ENCODE results near the gene SERPINI2.

SERPINI2 gene, protein sequence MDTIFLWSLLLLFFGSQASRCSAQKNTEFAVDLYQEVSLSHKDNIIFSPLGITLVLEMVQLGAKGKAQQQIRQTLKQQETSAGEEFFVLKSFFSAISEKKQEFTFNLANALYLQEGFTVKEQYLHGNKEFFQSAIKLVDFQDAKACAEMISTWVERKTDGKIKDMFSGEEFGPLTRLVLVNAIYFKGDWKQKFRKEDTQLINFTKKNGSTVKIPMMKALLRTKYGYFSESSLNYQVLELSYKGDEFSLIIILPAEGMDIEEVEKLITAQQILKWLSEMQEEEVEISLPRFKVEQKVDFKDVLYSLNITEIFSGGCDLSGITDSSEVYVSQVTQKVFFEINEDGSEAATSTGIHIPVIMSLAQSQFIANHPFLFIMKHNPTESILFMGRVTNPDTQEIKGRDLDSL

DNA sequence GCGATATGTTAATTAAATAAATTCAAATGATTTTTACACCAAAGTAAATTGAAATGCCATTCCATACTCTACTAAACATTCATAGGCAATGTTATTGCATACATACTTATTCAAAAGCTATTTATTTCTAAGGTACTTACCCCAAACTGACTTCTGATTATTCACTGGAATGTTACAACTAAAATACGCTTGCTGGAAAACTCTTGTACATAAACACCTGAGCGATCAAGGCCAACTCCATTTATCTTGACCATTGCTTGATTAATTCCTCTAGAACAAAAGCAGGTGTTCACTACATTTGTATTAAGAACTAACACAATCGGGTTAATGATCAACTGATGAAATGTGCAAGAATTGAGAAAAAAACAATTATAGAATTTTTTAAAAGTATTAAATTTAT, at the start of gene SERPINI2:
SERPINI2 (minus strand) TSS at position 180 of the 400 bp plus-strand sequence. CDS start 2,208 bp downstream, outside the sequence.
- DNase-seq, result no peak

DNA sequence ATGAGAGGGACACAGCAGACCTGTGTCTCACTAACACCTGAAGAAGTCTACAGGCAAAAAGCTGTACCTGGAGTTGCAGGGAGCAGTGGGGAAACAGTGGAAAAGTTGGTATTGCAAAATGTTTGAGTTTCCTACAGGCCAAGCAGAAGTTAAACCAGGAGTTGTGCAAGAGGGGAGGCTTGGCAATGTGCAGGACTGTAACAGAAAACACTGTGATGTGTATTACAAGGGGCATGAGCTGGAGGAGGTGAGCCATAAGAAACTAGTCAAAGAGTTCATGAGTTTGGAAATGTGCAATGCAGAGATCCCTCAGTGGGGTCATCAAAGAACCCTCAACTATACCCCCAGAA, 47.1 kb upstream of the SERPINI2 start:
- DNase-seq, result no peak

DNA sequence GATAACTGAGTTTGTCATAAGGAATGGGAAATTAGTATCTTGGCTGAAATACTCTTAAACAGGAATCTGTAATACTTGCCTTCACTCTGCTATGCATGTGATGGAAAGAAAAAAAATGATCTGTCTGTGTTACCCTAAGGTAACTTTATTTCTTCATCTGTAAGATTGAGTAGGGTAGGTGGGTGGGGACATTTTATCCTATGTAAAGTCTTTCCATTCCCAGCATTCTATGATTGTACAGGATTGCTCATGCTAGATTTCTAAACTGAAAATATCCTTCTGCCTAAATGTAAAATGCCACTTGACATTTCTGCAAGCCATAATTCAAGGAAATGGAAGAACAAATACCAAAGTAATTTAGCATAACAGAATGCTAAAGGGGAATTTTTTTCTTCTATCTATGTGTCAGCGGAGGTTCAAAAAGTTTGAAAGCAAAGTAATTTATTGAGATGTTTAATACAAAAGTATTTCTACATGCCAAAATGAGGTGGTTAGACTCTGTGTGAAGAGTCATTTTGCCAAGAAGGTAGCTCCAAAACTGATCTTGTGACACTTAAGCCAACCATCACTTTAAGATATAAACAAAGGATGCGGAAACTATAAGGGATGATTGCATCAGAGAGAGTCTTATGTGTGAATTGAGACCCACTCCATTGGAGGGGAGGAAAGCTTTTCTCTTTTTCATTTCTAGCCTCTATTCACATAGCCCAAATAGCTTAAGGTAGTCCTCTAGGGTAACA, 46.6 kb upstream of the SERPINI2 start:
- no peak for DNase-seq

DNA sequence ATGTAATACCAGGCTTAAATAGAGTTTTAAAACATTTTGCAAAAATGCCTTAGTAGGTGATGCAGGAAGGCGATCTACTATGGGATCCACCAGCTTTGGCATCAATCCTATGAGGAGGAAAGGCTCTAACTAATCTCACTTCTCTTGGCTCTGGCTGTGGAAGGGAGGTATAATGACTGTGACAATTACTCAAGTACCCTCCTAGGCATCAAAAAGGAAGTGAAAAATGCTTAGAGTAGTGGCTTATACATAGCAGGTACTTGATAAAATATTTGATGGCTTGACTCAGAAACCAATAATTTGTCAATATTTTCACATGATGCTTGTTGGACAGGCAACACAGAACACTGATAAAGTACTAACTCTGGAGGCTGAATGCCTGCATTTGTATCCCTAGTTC, 34.1 kb upstream of the SERPINI2 start:
- no peak for DNase-seq

DNA sequence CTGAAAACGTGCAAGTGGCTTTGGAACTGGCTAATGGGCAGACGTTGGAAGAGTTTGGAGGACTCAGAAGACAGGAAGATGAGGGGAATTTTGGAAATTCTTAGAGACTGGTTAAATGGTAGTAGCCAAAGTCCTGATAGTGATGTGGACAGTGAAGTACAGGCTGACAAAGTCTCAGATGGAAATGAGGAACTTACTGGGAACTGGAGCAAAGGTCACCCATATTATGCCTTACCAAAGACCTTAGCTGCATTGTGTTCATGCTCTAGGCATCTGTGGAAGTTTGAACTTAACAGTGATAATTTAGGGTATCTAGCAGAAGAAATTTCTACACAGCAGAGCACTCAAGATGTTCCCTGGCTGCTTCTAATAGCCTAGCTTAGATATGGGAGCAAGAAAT, 28.6 kb upstream of the SERPINI2 start:
- no peak for DNase-seq

DNA sequence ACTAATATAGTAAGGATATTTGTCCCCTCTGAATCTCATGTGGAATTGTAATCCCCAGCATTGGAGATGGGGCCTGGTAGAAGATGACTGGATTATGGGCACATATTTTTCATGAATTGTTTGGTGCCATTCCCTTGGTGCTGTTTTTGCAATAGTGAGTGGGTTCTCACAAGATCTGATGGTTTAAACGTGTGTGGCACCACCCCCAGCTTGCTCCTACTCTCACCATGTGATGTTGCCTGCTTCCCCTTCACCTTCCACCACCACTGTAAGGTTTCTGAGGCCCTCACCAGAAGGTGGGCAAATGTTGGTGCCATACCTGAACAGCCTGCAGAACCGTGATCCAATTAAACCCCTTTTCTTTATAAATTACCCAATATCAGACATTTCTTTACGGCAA, 28.1 kb upstream of the SERPINI2 start:
- DNase-seq, result no peak

DNA sequence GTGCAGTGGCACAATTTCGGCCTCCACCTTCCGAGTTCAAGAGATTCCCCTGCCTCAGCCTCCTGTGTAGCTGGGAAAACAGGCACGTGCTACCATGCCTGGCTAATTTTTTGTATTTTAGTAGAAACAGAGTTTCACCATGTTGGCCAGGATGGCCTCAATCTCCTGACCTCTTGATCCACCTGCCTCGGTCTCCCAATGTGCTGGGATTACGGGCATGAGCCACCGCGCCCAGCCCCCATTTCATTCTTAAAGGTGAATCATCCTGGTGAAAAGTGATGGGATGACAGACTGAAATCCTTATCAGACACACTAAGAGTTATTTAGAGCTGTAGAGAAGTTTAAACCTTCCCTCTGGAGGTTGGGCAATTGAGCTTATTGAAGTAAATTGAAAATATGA, 24.1 kb upstream of the SERPINI2 start:
- DNase-seq, result no peak

DNA sequence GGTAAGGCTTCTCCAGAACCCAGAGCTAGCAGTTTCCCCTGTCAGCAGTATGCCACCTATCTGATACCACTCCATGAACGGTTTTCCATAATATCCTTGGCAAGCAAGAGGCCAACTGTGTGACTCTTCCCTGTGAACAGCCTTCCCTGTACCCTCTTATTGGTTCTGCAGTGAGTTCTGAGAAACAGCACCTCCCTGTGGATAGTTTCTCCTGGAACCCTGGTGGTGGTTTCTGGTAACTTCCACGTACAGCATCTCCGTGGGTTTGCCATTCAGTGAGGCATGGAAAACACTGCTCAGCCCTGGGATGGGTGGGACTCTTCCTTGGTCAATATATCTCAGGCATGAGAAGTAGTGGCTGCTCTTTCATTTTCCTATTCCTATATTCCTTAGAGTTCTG, 19.4 kb upstream of the SERPINI2 start:
- no peak for DNase-seq

DNA sequence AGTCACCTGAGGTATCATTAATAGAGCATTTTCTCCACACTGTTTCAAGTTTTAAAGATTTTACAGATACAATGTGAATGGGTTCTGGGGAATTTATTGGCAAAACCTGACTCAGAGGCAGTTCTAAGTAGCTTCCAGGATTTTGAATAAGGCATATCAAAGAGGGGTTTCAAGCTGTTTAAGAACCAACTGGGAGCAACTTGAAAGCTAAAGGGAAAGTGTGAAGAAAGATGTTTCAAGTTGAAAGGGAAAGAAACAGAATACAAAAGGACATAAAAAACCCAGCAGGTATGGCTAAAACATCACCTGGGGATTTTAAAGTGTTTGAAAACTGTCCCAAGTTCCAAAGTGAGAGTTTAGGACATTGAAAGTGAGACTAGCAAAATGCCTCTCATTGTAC, 17.8 kb upstream of the SERPINI2 start:
- no peak for DNase-seq

DNA sequence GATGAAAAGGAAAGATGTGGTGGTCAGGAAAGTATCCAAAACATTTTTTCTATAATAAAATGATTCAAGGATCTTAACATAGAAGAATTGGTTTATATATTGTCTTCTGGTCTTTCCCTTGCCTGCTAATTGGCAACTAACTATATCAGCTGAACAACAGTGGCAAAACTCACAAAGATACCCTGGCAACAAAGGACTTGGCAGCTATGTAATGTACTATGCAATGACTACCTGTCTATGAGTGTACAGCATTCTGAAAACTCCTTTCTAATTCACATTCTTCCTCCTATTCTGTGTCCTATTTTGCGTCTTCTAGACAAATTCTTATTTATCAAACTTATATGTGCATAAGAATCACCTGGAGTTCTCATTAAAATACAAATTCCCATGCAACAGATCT, 15.7 kb upstream of the SERPINI2 start:
- DNase-seq, result no peak

DNA sequence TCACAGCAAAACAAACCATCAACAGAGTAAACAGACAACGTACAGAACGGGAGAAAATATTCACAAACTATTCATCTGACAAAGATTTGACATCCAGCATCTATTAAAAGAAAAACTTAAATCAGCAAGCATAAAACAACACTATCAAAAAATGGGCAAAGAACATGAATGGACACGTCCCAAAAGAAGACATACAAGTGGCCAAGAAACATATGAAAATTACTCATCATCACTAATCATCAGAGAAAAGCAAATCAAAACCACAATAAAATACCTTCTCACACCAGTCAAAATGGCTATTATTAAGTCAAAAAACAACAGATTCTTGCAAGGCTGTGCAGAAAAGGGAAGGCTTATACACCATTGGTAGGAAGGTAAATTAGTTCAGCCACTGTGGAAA, 13.7 kb upstream of the SERPINI2 start:
- no peak for DNase-seq

DNA sequence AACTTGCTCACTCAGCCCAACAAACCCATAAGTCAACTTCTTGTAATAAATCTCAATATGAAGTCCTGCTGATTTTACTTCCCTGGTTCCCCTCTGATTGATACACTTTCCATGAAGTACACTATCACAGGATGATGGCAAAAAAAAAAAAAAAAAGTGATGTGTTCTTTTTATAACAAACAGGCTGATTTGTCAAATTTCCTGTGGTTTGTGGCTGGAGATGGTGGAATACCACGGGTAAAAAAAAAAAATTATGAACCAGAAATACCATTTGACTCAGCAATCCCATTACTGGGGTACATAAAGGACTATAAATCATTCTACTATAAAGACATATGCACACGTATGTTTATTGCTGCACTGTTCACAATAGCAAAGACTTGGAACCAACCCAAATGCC, 10.7 kb upstream of the SERPINI2 start:
- DNase-seq, result no peak

DNA sequence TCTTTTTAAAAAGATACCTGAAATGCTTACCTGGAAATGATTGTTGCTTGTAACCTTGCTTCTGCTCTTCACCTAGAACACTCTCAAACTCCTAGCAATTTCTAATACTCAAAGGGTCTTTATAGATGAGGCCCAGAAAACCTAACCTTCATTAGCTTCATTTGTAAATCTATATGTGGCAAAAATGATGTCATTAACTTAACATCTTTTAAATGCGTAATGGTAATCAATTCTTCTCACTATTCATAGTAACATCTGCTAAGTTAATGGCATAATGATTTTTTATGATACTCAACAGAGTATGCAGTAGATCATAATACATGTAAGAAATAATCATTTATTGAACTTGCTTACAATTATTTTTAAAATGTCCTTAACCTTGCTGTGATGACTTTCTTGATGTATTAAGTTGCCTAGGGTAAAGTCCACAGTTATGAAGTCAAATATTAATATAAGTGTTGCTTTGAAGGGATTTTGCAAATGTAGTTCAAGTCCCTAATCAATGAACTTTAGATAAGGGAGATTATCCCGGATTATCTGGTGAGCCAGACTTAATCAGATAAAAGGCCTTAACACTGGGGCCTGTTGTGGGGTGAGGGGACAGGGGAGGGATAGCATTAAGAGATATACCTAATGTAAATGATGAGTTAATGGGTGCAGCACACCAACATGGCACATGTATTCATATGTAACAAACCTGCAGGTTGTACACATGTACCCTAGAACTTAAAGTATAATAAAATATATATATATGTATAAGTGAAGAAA, 10.1 kb upstream of the SERPINI2 start:
- no peak for DNase-seq

DNA sequence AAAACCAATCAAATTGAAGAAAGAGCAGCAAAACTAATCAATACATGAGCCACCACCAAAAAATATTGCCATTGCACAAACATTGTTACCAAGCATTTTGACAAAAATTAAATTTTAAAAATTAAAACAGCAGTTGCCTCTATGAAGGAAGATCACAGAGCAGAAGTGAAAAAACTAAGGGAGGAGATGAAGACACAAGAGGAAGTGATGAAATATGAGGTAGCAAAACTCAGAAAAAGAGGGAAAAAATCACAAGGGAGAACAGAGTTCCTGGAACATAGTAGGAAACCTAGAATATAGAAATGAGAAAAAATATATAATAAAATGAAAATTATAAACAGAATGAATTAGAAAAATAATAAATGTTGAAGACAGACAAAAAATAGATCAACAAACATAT, 7.3 kb upstream of the SERPINI2 start:
- DNase-seq, result no peak

DNA sequence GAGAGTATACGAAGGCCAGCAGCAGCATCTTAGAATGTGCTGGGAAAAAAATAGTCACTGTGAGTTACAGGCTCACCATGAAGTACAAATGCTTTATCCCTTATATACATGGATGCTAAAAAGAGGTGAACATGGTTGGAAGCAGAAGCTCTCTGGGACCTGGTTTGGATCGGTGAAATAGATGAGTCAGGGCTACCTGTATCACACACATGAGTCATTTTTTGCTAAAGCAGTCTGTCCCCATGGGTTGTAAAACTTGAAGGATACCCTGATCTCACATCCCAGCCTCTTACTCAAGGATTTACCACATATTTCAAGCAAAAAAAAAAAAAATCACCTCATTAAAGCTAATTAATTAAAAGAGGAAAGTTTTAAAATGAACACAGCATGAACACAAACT, 6.9 kb upstream of the SERPINI2 start:
- no peak for DNase-seq

DNA sequence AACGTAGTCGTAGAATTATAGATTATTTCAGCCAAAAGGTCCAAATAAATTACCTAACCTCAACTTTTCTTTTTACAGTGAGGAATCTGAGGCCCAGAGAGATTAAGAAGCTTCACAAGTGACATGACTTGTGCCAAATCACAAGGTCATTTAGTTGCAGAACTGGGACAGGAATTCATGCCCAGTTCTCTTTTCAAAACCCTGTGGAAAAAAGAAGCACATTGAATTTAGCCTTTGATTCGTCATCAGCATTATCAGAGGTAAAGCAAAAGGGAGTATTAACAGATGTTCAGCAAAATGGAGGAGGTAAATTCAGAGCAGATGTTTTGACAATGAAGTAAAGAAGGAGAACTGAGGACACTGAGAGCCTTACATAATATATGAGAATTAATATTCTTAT, 4.5 kb downstream of the SERPINI2 start:
- no peak for DNase-seq

DNA sequence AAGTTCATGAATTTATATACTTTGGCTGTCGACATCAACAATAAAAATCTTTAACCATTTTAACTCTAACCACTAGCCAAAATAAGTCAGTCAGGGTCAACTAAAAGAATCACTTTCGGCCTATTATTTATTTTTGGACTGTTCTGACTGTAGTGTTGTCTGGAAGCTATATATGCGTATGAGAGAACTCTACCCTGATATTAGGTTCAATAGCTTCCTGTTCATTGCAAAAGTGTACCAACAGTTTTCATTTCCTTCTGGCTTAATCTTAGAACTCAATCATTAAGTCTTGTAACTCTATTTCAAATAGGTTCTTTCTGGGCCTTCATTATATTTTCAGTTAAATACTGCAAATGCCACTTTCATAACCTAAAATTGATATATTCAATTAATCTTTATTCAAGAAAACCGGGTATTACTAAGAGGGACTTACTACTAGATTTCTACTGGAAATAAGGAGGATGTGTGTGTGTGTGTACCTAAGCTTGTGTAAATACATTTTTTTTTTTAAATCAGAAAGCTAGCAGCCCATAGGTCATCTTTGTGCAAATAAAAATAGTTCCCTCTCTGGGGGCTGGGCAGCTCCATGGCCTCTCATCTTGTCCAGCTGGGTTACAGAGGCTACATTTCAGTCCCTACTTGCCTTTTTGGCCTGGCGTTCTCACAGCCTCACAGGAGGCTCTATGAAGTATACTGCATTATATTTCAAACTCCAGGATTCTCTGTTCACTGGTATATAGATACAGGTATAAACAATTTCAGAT, 5.8 kb downstream of the SERPINI2 start:
- DNase-seq, result no peak

DNA sequence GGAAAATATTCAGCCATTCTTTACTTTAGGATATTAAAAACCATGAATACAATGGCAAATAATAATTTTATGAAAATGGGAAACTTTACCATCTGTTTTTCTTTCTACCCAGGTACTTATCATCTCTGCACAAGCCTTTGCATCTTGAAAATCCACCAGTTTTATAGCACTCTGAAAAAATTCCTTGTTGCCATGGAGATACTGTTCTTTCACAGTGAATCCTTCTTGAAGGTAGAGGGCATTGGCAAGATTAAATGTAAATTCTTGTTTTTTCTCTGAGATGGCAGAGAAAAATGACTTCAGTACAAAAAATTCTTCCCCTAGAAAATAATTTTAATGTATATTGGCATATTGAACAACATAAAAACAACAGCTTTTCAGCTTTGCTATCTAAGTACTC, 6.9 kb downstream of the SERPINI2 start:
- DNase-seq, result no peak

DNA sequence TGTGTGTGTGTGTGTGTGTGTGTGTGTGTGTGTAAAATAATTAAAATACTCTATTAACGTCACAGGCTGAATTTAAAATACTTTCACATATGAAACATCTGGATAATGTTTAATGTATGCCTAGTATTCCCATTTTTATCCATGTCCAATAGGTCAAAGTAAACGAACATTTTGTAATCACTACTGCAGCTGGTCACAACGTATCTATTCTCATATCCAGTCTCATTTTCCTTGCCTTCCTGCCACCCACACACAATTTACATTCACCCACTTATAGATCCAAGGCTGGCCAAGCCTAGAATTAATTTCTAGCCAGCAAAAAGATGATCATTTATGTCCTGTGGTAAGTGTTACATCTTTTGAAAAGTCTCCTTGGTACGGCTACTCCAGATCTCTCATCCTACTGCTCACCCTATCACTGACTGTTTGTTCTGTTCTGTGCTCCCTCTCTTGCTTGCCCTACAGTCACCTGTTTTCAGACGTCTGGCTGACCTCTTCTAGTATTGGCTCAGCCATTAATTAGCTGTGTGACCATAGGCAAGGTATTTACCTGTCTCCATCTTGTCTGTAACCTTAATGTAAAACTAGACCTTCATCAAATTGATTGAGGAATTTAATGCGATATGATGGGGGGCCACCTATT, 17.6 kb downstream of the SERPINI2 start:
- DNase-seq, result no peak

DNA sequence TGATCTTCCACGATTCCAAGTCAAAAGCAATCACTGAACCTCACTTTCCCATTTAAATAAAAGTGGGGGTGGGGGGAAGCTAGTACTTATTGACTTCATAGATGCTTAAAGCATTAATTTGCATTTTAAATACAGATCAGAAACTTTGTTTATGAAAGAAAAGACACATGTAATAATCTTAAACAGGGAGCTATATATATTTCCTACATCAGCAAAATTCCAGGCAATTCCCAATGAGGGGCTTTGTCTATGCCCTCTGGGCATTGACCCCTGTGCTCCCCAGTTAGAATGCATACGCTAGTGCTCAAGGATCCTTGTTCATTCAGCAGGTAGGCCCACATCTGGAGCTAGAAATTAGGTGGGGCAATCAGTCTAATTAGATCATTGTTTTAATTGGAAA, 20.0 kb downstream of the SERPINI2 start:
- DNase-seq, result no peak

DNA sequence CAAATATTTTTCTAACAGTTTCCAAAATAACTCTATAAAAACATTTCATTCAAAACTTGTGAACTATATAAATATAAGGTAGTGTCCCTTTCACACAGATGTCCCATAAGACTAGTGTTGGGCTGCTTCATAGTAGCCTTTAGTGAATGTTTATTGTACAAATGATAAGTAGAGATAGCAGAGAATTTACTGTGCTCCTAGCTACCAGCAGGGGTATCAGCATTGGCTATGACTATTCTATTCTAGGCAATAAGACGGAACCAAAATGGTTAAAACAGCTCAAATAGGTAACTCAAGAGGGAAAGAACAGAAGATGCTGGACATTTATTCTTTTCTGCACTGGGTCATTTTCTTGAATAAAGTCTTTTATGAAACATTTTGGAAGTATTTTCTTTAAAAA, 22.6 kb downstream of the SERPINI2 start:
- DNase-seq, result no peak

DNA sequence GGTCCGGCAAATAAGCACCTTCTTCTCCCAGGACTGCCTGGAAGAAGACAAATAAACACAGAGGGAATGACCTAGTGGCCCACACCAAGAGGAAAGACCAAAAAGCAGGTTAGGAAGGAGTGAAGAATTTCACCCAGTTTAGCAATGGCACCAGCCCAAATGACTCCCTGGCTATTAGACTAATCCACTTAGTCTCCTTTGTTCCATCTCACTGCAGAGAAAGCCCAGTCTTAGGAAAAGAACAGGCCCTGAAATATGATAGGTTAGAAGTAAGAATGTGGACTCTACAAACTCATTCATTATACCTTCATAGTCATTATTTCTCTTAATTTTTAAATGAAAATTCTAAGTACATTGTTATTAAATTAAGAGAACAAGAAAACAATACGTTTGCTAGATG, 23.2 kb downstream of the SERPINI2 start:
- DNase-seq, result no peak

DNA sequence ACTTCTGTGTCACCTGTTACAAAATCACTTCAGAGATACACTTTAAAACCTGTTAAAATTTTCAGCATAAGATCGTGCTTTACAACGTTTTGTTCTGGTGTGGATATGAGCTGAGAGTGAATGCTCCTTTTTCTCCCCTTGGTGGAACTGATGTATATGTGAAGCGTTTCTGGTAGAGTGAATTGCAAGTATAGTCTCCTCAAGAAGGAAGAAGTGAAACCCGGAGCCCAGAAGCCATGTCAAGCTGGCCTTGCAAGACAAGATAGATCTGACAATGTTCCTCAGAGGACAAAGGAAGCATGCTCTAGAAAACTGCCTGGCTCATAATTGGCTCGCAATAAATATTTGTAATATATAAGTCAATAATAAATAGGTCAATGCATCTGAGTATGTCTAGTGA, 23.6 kb downstream of the SERPINI2 start:
- no peak for DNase-seq
